ENCODE measurements around the gene SRPK2. TPM values are rescaled to one million over a fixed set of nuclear protein-coding genes. Genes with fewer than 3 reads are reported as not detected.

Gene SRPK2
- total RNA-seq, 1 experiment from 2014 or later, result 58.2 TPM

- intact Hi-C loops (cut with micrococcal nuclease; ENCODE audit: unreplicated experiment) (no loop called here), in situ Hi-C loops (cut with HindIII; ENCODE audit: low pct_unique_long_range_greater_than_20kb, low sequenced_read_pairs) (no loop called here)
- Histone ChIP-seq H3K4me3 (ENCODE audit: low read depth in 2 of 2, low read length in 2 of 2) (no peak overlapping the region), H3K4me1 (ENCODE audit: control insufficient read depth, insufficient read depth, low read length) (no peaks in the 10 kb centered on the region), H3K36me3 (ENCODE audit: control insufficient read depth, insufficient read depth, low read length) (peaks cover 12% of the 10 kb centered on the region), H3K27me3 (ENCODE audit: control insufficient read depth, insufficient read depth, low read length) (no peaks in the 10 kb centered on the region), H3K27ac (ENCODE audit: low read length) (no peak overlapping the region), H3K9me3 (ENCODE audit: control insufficient read depth, insufficient read depth, low read depth, low read length) (no peaks in the 10 kb centered on the region)
- CTCF ChIA-PET, result no interaction called here
- DNase-seq (ENCODE audit: low read depth, low spot score), result no peak
- POLR2A ChIA-PET, result no interaction called here
- TF ChIP-seq REST (IDR thresholded peaks at IDR 0.05; ENCODE audit: insufficient read depth in 1 of 2, low read depth in 2 of 2, low read length in 1 of 2) (no peak), POLR2AphosphoS5 (IDR thresholded peaks at IDR 0.05; ENCODE audit: low read depth, low read length) (no peak), SIN3A (IDR thresholded peaks at IDR 0.05; ENCODE audit: borderline replicate concordance, insufficient read depth, low read depth, low read length) (no peak), CTCF (IDR thresholded peaks at IDR 0.05) (no peak), TCF7L2 (IDR thresholded peaks at IDR 0.05; ENCODE audit: low read depth, low read length) (no peak)
- no peak for ATAC-seq
- BruUV-seq (replicated peaks), result no TSS peak
Observed at GRCh38 chr7:105096306-105096705, 292.4 kb downstream of the SRPK2 start.

- H3K36me3 ChIP-seq (ENCODE audit: control insufficient read depth, insufficient read depth, low read length), result peaks cover 20% of the 10 kb centered on the region
- BruUV-seq (replicated peaks), result no TSS peak
- no peaks in the 10 kb centered on the region for H3K4me1 ChIP-seq (ENCODE audit: control insufficient read depth, insufficient read depth, low read length)
- no peaks in the 10 kb centered on the region for H3K9me3 ChIP-seq (ENCODE audit: control insufficient read depth, insufficient read depth, low read depth, low read length)
- ATAC-seq (no peak), DNase-seq (ENCODE audit: low read depth, low spot score) (no peak)
- H3K27me3 ChIP-seq (ENCODE audit: control insufficient read depth, insufficient read depth, low read length), result no peaks in the 10 kb centered on the region
- intact Hi-C loops (cut with micrococcal nuclease; ENCODE audit: unreplicated experiment) (no loop called here), in situ Hi-C loops (cut with HindIII; ENCODE audit: low pct_unique_long_range_greater_than_20kb, low sequenced_read_pairs) (no loop called here)
- H3K4me3 ChIP-seq (ENCODE audit: low read depth in 2 of 2, low read length in 2 of 2), result no peak overlapping the region
- TF ChIP-seq SIN3A (IDR thresholded peaks at IDR 0.05; ENCODE audit: borderline replicate concordance, insufficient read depth, low read depth, low read length) (no peak), REST (IDR thresholded peaks at IDR 0.05; ENCODE audit: insufficient read depth in 1 of 2, low read depth in 2 of 2, low read length in 1 of 2) (no peak), CTCF (IDR thresholded peaks at IDR 0.05) (no peak), POLR2AphosphoS5 (IDR thresholded peaks at IDR 0.05; ENCODE audit: low read depth, low read length) (no peak), TCF7L2 (IDR thresholded peaks at IDR 0.05; ENCODE audit: low read depth, low read length) (no peak)
- ChIA-PET POLR2A (no interaction called here), CTCF (no interaction called here)
- no peak overlapping the region for H3K27ac ChIP-seq (ENCODE audit: low read length)
Observed at GRCh38 chr7:105094966-105095365, 293.8 kb downstream of the SRPK2 start.
